Immature natural killer cell (primary cell): ENCODE results near the gene PAQR5. TPM values are rescaled to one million over a fixed set of nuclear protein-coding genes. Genes with fewer than 3 reads are reported as not detected.
A peak's percentile ranks its signal among the peaks of the same experiment; 100 is the strongest.

Experiments used
- DNase-seq, 3 donors: peaks; one replicate each; pipeline ENCODE4 v3.0.0; 2022; ENCODE audit warnings: mixed read lengths in 1 of 3
- H3K27ac Mint-ChIP-seq, 6 donors: one replicate each; pipeline ENCODE4 v1.8.0; 2020; ENCODE audit warnings: mixed read lengths in 6 of 6, mild to moderate bottlenecking in 5 of 6, inconsistent platforms in 4 of 6, moderate library complexity in 3 of 6
- H3K27me3 Mint-ChIP-seq, 3 donors: one replicate each; pipeline ENCODE4 v1.8.0; 2020 to 2021; ENCODE audit warnings: low read depth in 3 of 3, mild to moderate bottlenecking in 3 of 3, mixed read lengths in 3 of 3, moderate library complexity in 3 of 3, inconsistent platforms in 1 of 3
- H3K36me3 Mint-ChIP-seq, 3 donors: one replicate each; pipeline ENCODE4 v1.8.0; 2020; ENCODE audit warnings: mixed read lengths in 3 of 3, inconsistent platforms in 2 of 3, mild to moderate bottlenecking in 2 of 3
- H3K4me1 Mint-ChIP-seq, 2 donors: one replicate each; pipeline ENCODE4 v1.8.0; 2020; ENCODE audit warnings: inconsistent platforms in 2 of 2, mild to moderate bottlenecking in 2 of 2, mixed read lengths in 2 of 2, moderate library complexity in 1 of 2
- H3K4me3 Mint-ChIP-seq, 5 donors: one replicate each; pipeline ENCODE4 v1.8.0; 2020; ENCODE audit warnings: mild to moderate bottlenecking in 5 of 5, mixed read lengths in 5 of 5, inconsistent platforms in 3 of 5, moderate library complexity in 3 of 5
- H3K9me3 Mint-ChIP-seq, 6 donors: one replicate each; pipeline ENCODE4 v1.8.0; 2020; ENCODE audit warnings: mild to moderate bottlenecking in 6 of 6, mixed read lengths in 6 of 6, inconsistent platforms in 4 of 6, moderate library complexity in 3 of 6
- polyA plus RNA-seq, 3 donors: library from polyadenylated mRNA; unstranded; fragments of 300-500 nt; fragmentation: Illumina TruSeq; gene quantifications; one replicate each; pipeline ENCODE4 v1.2.3, GENCODE V29; 2021

The PAQR5 gene
- polyA plus RNA-seq, 3 donors from 2014 or later, result not detected

- DNase-seq, result no peak
- Mint-ChIP-seq H3K9me3 (no peaks in the 10 kb centered on the region), H3K27ac (no peak overlapping the region), H3K27me3 (peaks cover 0 to 5% (median 4%) of the 10 kb centered on the region in 3 donors), H3K4me1 (peaks cover 2 to 4% of the 10 kb centered on the region in 2 donors), H3K4me3 (no peak overlapping the region), H3K36me3 (no peaks in the 10 kb centered on the region)
Measured at GRCh38 chr15:69408841-69409240, 110.1 kb downstream of the PAQR5 start.

GRCh38 chr15:69410248-69410874, 111.6 kb downstream of the PAQR5 start:
- H3K4me3 Mint-ChIP-seq, result no peak overlapping the region
- H3K9me3 Mint-ChIP-seq, result no peaks in the 10 kb centered on the region
- no peak overlapping the region for H3K27ac Mint-ChIP-seq
- no peak for DNase-seq
- H3K27me3 Mint-ChIP-seq, result peaks cover 0 to 9% (median 8%) of the 10 kb centered on the region in 3 donors
- H3K36me3 Mint-ChIP-seq, result no peaks in the 10 kb centered on the region
- H3K4me1 Mint-ChIP-seq, result peaks cover 12 to 14% of the 10 kb centered on the region in 2 donors

GRCh38 chr15:69412274-69412673, 113.6 kb downstream of the PAQR5 start:
- DNase-seq, result no peak
- Mint-ChIP-seq H3K4me3 (no peak overlapping the region), H3K27me3 (peaks cover 0 to 8% (median 8%) of the 10 kb centered on the region in 3 donors), H3K9me3 (no peaks in the 10 kb centered on the region), H3K4me1 (peaks cover 12 to 16% of the 10 kb centered on the region in 2 donors), H3K36me3 (no peaks in the 10 kb centered on the region), H3K27ac (no peak overlapping the region)

GRCh38 chr15:69412701-69413100, 114.0 kb downstream of the PAQR5 start:
- Mint-ChIP-seq H3K27ac (no peak overlapping the region), H3K4me1 (peaks cover 12 to 16% of the 10 kb centered on the region in 2 donors), H3K36me3 (no peaks in the 10 kb centered on the region), H3K9me3 (no peaks in the 10 kb centered on the region), H3K27me3 (peaks cover 0 to 8% (median 6%) of the 10 kb centered on the region in 3 donors), H3K4me3 (no peak overlapping the region)
- DNase-seq, result no peak

GRCh38 chr15:69413822-69414700, 115.3 kb downstream of the PAQR5 start, which contains the start of gene KIF23:
KIF23 (plus strand) TSS chr15:69414349; CDS start chr15:69414466, 117 bp downstream.
- peaks cover 12 to 16% of the 10 kb centered on the region in 2 donors for H3K4me1 Mint-ChIP-seq
- peaks cover 0 to 8% (median 5%) of the 10 kb centered on the region in 3 donors for H3K27me3 Mint-ChIP-seq
- H3K36me3 Mint-ChIP-seq, result no peaks in the 10 kb centered on the region
- DNase-seq, result peak; percentile 85 to 87 (median 87)
- H3K9me3 Mint-ChIP-seq, result no peaks in the 10 kb centered on the region
- H3K27ac Mint-ChIP-seq, result peak within 1 kb of the TSS in 5 of 6 donors; percentile 14 to 82 (median 26)
- peak within 1 kb of the TSS; percentile 85 to 92 (median 88) for H3K4me3 Mint-ChIP-seq

GRCh38 chr15:69414701-69415167, 116.0 kb downstream of the PAQR5 start:
- Mint-ChIP-seq H3K27me3 (peaks cover 0 to 8% (median 5%) of the 10 kb centered on the region in 3 donors), H3K4me1 (peaks cover 12 to 16% of the 10 kb centered on the region in 2 donors), H3K36me3 (no peaks in the 10 kb centered on the region), H3K27ac (peak overlapping the region in 2 of 6 donors; percentile 25 to 49), H3K4me3 (peak overlapping the region; percentile 74 to 81 (median 75)), H3K9me3 (no peaks in the 10 kb centered on the region)
- DNase-seq, result peak; percentile 8 to 19 (median 13)

GRCh38 chr15:69415381-69415780, 116.7 kb downstream of the PAQR5 start:
- peaks cover 2 to 9% (median 5%) of the 10 kb centered on the region in 3 donors for H3K27me3 Mint-ChIP-seq
- no peak for DNase-seq
- H3K9me3 Mint-ChIP-seq, result no peaks in the 10 kb centered on the region
- no peaks in the 10 kb centered on the region for H3K36me3 Mint-ChIP-seq
- peak overlapping the region; percentile 44 to 75 (median 74) for H3K4me3 Mint-ChIP-seq
- no peak overlapping the region for H3K27ac Mint-ChIP-seq
- H3K4me1 Mint-ChIP-seq, result peaks cover 12 to 16% of the 10 kb centered on the region in 2 donors

GRCh38 chr15:69417581-69417980, 118.9 kb downstream of the PAQR5 start:
- no peaks in the 10 kb centered on the region for H3K36me3 Mint-ChIP-seq
- no peak overlapping the region for H3K4me3 Mint-ChIP-seq
- no peaks in the 10 kb centered on the region for H3K9me3 Mint-ChIP-seq
- H3K27me3 Mint-ChIP-seq, result peaks cover 2 to 7% (median 5%) of the 10 kb centered on the region in 3 donors
- DNase-seq, result no peak
- H3K4me1 Mint-ChIP-seq, result peaks cover 12 to 16% of the 10 kb centered on the region in 2 donors
- no peak overlapping the region for H3K27ac Mint-ChIP-seq

- no peak for DNase-seq
- Mint-ChIP-seq H3K36me3 (no peaks in the 10 kb centered on the region), H3K27ac (no peak overlapping the region), H3K27me3 (peaks cover 0 to 2% (median 1%) of the 10 kb centered on the region in 3 donors), H3K4me3 (no peak overlapping the region), H3K4me1 (no peaks in the 10 kb centered on the region), H3K9me3 (no peaks in the 10 kb centered on the region)
Measured at GRCh38 chr15:69421498-69421897, 122.8 kb downstream of the PAQR5 start.

- Mint-ChIP-seq H3K4me1 (no peaks in the 10 kb centered on the region), H3K27ac (peak overlapping the region in 1 of 6 donors; percentile 23), H3K9me3 (no peaks in the 10 kb centered on the region), H3K4me3 (no peak overlapping the region), H3K36me3 (no peaks in the 10 kb centered on the region), H3K27me3 (peaks cover 0 to 2% (median 1%) of the 10 kb centered on the region in 3 donors)
- no peak for DNase-seq
Measured at GRCh38 chr15:69422336-69422895, 123.7 kb downstream of the PAQR5 start.

GRCh38 chr15:69424001-69424400, 125.3 kb downstream of the PAQR5 start:
- Mint-ChIP-seq H3K4me1 (no peaks in the 10 kb centered on the region), H3K9me3 (no peaks in the 10 kb centered on the region), H3K4me3 (no peak overlapping the region), H3K27ac (no peak overlapping the region), H3K27me3 (peaks cover 0 to 2% (median 1%) of the 10 kb centered on the region in 3 donors), H3K36me3 (no peaks in the 10 kb centered on the region)
- no peak for DNase-seq

GRCh38 chr15:69424748-69425413, 126.2 kb downstream of the PAQR5 start:
- Mint-ChIP-seq H3K4me1 (no peaks in the 10 kb centered on the region), H3K27ac (no peak overlapping the region), H3K27me3 (peaks cover 0 to under 1% (median under 1%) of the 10 kb centered on the region in 3 donors), H3K9me3 (no peaks in the 10 kb centered on the region), H3K4me3 (no peak overlapping the region), H3K36me3 (no peaks in the 10 kb centered on the region)
- no peak for DNase-seq

GRCh38 chr15:69433831-69434230, 135.1 kb downstream of the PAQR5 start:
- H3K27ac Mint-ChIP-seq, result no peak overlapping the region
- no peak overlapping the region for H3K4me3 Mint-ChIP-seq
- no peaks in the 10 kb centered on the region for H3K9me3 Mint-ChIP-seq
- no peak for DNase-seq
- H3K4me1 Mint-ChIP-seq, result no peaks in the 10 kb centered on the region
- peaks cover 0 to 2% (median 0%) of the 10 kb centered on the region in 3 donors for H3K27me3 Mint-ChIP-seq
- peaks cover 0 to 4% (median 4%) of the 10 kb centered on the region in 3 donors for H3K36me3 Mint-ChIP-seq
